Measurements from ENCODE around the gene ACOT11. TPM values are rescaled to one million over a fixed set of nuclear protein-coding genes. Genes with fewer than 3 reads are reported as not detected.

The ACOT11 gene
- total and polyA plus RNA-seq, 10 of the 15 experiments (the other 5 are each of a cell fraction or from before 2014, with no cell fraction given) = 0.04 to 0.85 (median 0.39) TPM; not detected in 1

- in situ Hi-C loops (cut with MboI) = no loop called here
- ChIA-PET SMC1A (ENCODE audit: uncharacterized antibody, unreplicated experiment) (interaction anchor here (0.9 to 1.4 kb wide), 3 partner anchors 9 to 77 kb away, joined by 3 read pairs; no protein-coding TSS in a partner anchor), POLR2A (no interaction called here), CTCF (interaction anchor here (1.5 kb wide), 1 partner anchor 34 kb away, joined by 3 read pairs; no protein-coding TSS in a partner anchor), RAD21 (ENCODE audit: unreplicated experiment) (no interaction called here)
- Histone ChIP-seq H3K79me2 (ENCODE audit: control insufficient read depth, insufficient read depth, low read length) (no peaks in the 10 kb centered on the region), H3K36me3 (ENCODE audit: control insufficient read depth in 2 of 2, insufficient read depth in 2 of 2, low read length in 1 of 2) (no peaks in the 10 kb centered on the region), H4K20me1 (ENCODE audit: control insufficient read depth, insufficient read depth) (no peaks in the 10 kb centered on the region), H2AFZ (ENCODE audit: control insufficient read depth, low read depth, low read length) (no peak overlapping the region), H3K9me3 (replicated peaks; ENCODE audit: control insufficient read depth, insufficient read depth, low read length) (no peaks in the 10 kb centered on the region; the same call in 2 of the 3 replicates), H3K9ac (ENCODE audit: control insufficient read depth, insufficient read depth, low read length) (no peak overlapping the region), H3K4me3 (no peak overlapping the region), H3K27me3 (replicated peaks in 1 of 2; ENCODE audit: control insufficient read depth in 2 of 2, insufficient read depth in 2 of 2, low read length in 1 of 2) (no peaks in the 10 kb centered on the region), H3K4me2 (ENCODE audit: control insufficient read depth, insufficient read depth) (no peak overlapping the region), H3K27ac (ENCODE audit: control insufficient read depth, insufficient read depth) (no peak overlapping the region), H3K4me1 (ENCODE audit: control insufficient read depth, insufficient read depth, low read length) (no peaks in the 10 kb centered on the region)
- 25% methylated on average over 4 of the region's 4 CpGs for WGBS (ENCODE audit: insufficient coverage, insufficient replicate concordance, low lambda C conversion rate, missing lambda C conversion rate)
- no peak for ATAC-seq
- no peak for DNase-seq (ENCODE audit: low read depth, low spot score)
- TF ChIP-seq PBX3 (IDR thresholded peaks at IDR 0.05; ENCODE audit: insufficient replicate concordance, low read depth, low read length) = no peak
- no peak for TF ChIP-seq STAT3 (IDR thresholded peaks at IDR 0.05; ENCODE audit: low read depth, low read length)
- no peak for TF ChIP-seq SMAD5 (IDR thresholded peaks at IDR 0.05; ENCODE audit: low read depth)
- no peak for TF ChIP-seq JUND (IDR thresholded peaks at IDR 0.05; ENCODE audit: low read depth, low read length)
- TF ChIP-seq GATAD2B (conservative IDR thresholded peaks at IDR 0.05; ENCODE audit: low read depth) = no peak
- no peak for TF ChIP-seq SPI1 (IDR thresholded peaks at IDR 0.05; ENCODE audit: borderline replicate concordance, insufficient read depth, low read depth, low read length)
- TF ChIP-seq RELA (IDR thresholded peaks at IDR 0.05; ENCODE audit: borderline replicate concordance, partially characterized antibody) = no peak
- no peak for TF ChIP-seq SUPT20H (IDR thresholded peaks at IDR 0.05; ENCODE audit: borderline replicate concordance, control insufficient read depth, low read depth, low read length)
- intact Hi-C loops (cut with micrococcal nuclease; ENCODE audit: unreplicated experiment) = no loop called here
- no TSS peak for BruUV-seq (replicated peaks)
- no peak for FAIRE-seq
Measured at GRCh38 chr1:54640361-54640760, 92.3 kb downstream of the ACOT11 start.
